ENCODE measurements around the gene FAAP20.

Gene FAAP20

GRCh38 chr1:2194319-2194897, at the start of gene FAAP20:
Gene FAAP20 (minus strand): TSS chr1:2194772. CDS start chr1:2194749, 23 bp downstream.
- peak; percentile 56 to 64 for DNase-seq (ENCODE audit: low read depth in 2 of 2)

- DNase-seq (ENCODE audit: low read depth in 2 of 2): no peak
These were observed 48.5 kb upstream of the FAAP20 start for GRCh38 chr1:2242814-2243725.

- DNase-seq (ENCODE audit: low read depth in 2 of 2): no peak
These were observed 47.2 kb upstream of the FAAP20 start for GRCh38 chr1:2241820-2242219.

- DNase-seq (ENCODE audit: low read depth in 2 of 2): no peak
These were observed 45.9 kb upstream of the FAAP20 start for GRCh38 chr1:2240270-2241156.

GRCh38 chr1:2239384-2239985, 44.9 kb upstream of the FAAP20 start:
- no peak for DNase-seq (ENCODE audit: low read depth in 2 of 2)

- DNase-seq (ENCODE audit: low read depth in 2 of 2): no peak
These were observed 44.4 kb upstream of the FAAP20 start for GRCh38 chr1:2239013-2239370.

GRCh38 chr1:2238361-2239012, 43.9 kb upstream of the FAAP20 start:
- DNase-seq (ENCODE audit: low read depth in 2 of 2): no peak

GRCh38 chr1:2237773-2238172, 43.2 kb upstream of the FAAP20 start:
- no peak for DNase-seq (ENCODE audit: low read depth in 2 of 2)

- DNase-seq (ENCODE audit: low read depth in 2 of 2): no peak
These were observed 42.4 kb upstream of the FAAP20 start for GRCh38 chr1:2236695-2237677.

- DNase-seq (ENCODE audit: low read depth in 2 of 2): no peak
These were observed 40.9 kb upstream of the FAAP20 start for GRCh38 chr1:2235300-2235998.

- DNase-seq (ENCODE audit: low read depth in 2 of 2): no peak
These were observed 40.2 kb upstream of the FAAP20 start for GRCh38 chr1:2234762-2235113.

GRCh38 chr1:2233997-2234761, 39.6 kb upstream of the FAAP20 start:
- DNase-seq (ENCODE audit: low read depth in 2 of 2): peak; percentile 41 to 48

GRCh38 chr1:2233468-2233867, 38.9 kb upstream of the FAAP20 start:
- DNase-seq (ENCODE audit: low read depth in 2 of 2): no peak

GRCh38 chr1:2232916-2233438, 38.4 kb upstream of the FAAP20 start:
- DNase-seq (ENCODE audit: low read depth in 2 of 2): no peak

GRCh38 chr1:2232255-2232915, 37.8 kb upstream of the FAAP20 start:
- DNase-seq (ENCODE audit: low read depth in 2 of 2): no peak

- DNase-seq (ENCODE audit: low read depth in 2 of 2): peak; percentile 45 to 64
These were observed 37.1 kb upstream of the FAAP20 start for GRCh38 chr1:2231532-2232254.

- no peak for DNase-seq (ENCODE audit: low read depth in 2 of 2)
These were observed 36.4 kb upstream of the FAAP20 start for GRCh38 chr1:2230781-2231531.
